Activated CD4-positive, alpha-beta T cell treated with anti-CD3 and anti-CD28 coated beads for 36 hours (primary cell): ENCODE data around the gene PGAP3. TPM values are rescaled to one million over a fixed set of nuclear protein-coding genes. Genes with fewer than 3 reads are reported as not detected.
A peak's percentile ranks its signal among the peaks of the same experiment; 100 is the strongest.

Experiments used
- ATAC-seq: fragments of 200-7000 bp; cut with Tn5 transposase; one replicate; pipeline ENCODE4 v1.10.0; 2021; ENCODE audit warnings: mild to moderate bottlenecking, moderate library complexity
- CTCF ChIA-PET: fragments of 350-600 bp; sonication (Branson Sonifier 250); formaldehyde crosslinking; loops from one replicate; lab custom pipeline; 2021; ENCODE audit warnings: antibody characterized with exemption; lab: Charles Lee
- POLR2A ChIA-PET: fragments of 350-600 bp; sonication (Branson Sonifier 250); formaldehyde crosslinking; loops from one replicate; lab custom pipeline; 2021; ENCODE audit warnings: antibody characterized with exemption, inconsistent platforms; lab: Charles Lee
- DNase-seq: peaks from one replicate; pipeline ENCODE4 v3.0.0-alpha.2; 2020
- H3K27ac Mint-ChIP-seq: one replicate; pipeline ENCODE4 v1.8.0; 2021; ENCODE audit warnings: mixed read lengths
- H3K27me3 Mint-ChIP-seq: one replicate; pipeline ENCODE4 v1.8.0; 2021; ENCODE audit warnings: mixed read lengths
- H3K36me3 Mint-ChIP-seq: one replicate; pipeline ENCODE4 v1.8.0; 2021; ENCODE audit warnings: low read depth, mixed read lengths
- H3K4me1 Mint-ChIP-seq: one replicate; pipeline ENCODE4 v1.8.0; 2021; ENCODE audit warnings: mixed read lengths
- H3K4me3 Mint-ChIP-seq: one replicate; pipeline ENCODE4 v1.8.0; 2021; ENCODE audit warnings: mild to moderate bottlenecking, moderate library complexity, mixed read lengths
- H3K9me3 Mint-ChIP-seq: one replicate; pipeline ENCODE4 v1.8.0; 2021; ENCODE audit warnings: low read depth, mixed read lengths
- intact Hi-C, 2 experiments: fragments of 100-400 bp; cut with DNase I in 1 of 2; cut with micrococcal nuclease in 1 of 2; formaldehyde crosslinking; loops; one replicate each; pipeline versions ENCODE4 v1.14.2 to v1.15.1; 2022 to 2024; cut with DNase I, micrococcal nuclease
- total RNA-seq, 2 experiments: library from RNA; stranded (reverse); gene quantifications; one replicate each; pipeline ENCODE4 v1.2.3, GENCODE V29; 2021

PGAP3 gene
- total RNA-seq, 2 experiments from 2014 or later: 8.6 to 11.9 TPM

DNA sequence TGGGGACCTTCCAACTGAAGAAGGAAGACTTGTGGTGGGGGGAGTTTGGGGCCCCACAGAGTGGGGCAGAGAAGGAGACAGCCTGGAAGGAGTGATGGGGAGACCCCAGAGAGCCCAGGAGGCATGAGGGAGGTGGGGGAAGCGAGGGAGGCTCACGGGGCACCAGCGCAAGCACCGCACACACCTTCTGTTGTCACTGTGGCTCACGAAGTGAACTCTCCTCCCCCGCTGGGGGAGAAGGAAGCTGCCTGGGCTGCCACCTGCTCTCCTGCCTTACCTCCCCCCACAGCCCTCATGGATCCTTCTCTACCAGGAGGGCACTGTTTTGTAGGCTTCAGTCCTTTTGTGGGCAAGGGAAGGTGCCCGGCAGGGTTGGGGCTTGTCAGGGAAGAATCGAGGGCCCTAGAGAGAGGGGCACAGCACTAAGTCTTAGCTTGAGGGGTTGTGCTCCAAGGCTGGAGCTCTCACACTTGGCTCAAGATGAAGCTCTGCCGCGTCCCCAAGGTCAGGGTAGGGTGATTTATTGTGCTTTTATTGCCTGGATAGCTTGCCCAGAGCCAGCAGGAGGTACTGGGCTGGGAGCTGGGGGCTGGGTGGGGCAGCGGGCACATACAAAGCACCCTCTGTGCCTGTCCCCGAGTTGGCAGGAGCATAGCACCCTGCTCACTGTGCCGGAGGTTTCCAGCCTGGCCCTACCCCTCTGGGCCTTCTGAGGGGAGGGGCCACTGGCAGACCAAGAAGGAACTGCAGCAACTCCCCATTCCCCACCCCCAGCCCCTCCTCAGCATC lies 55.5 kb downstream of the PGAP3 start:
- peak overlapping the region; percentile 26 for H3K27ac Mint-ChIP-seq
- H3K4me1 Mint-ChIP-seq: peaks cover 20% of the 10 kb centered on the region
- CTCF ChIA-PET: interaction anchor here (0.5 to 11.1 kb wide), 8 partner anchors 11 to 421 kb away, joined by 3 to 181 read pairs (median 4); partner anchors contain the start of gene PNMT
- DNase-seq: no peak
- intact Hi-C loops: loop anchor here in 1 of 2 experiments (10.0 kb wide), 1 partner anchor 398 kb away; no protein-coding TSS in a partner anchor
- H3K9me3 Mint-ChIP-seq: no peaks in the 10 kb centered on the region
- peaks cover 17% of the 10 kb centered on the region for H3K27me3 Mint-ChIP-seq
- H3K36me3 Mint-ChIP-seq: no peaks in the 10 kb centered on the region
- no peak for ATAC-seq
- POLR2A ChIA-PET: no interaction called here
- no peak overlapping the region for H3K4me3 Mint-ChIP-seq

DNA sequence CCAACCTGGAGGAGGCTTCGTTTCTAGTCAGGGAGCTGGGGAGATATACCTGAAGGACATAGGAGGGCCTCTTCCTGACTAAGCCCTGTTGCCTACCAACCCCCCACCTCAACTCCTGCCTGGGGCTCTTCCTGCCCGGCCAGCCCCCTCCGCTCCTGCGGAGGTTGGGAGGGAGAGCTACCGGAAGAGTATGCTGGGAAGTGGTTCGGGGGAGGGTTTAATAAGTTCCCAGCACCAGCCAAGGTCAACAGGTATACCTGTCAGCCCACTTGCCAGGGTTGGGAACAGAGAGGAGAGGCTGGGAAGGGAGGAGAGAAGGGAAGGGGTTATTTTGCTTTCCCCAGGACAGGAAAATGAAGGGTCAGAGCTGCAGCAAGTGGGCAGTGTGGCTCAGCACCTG lies 56.5 kb downstream of the PGAP3 start:
- intact Hi-C loops: loop anchor here in 1 of 2 experiments (10.0 kb wide), 1 partner anchor 397 kb away; no protein-coding TSS in a partner anchor
- CTCF ChIA-PET: interaction anchor here (1.6 to 11.1 kb wide), 3 partner anchors 10 to 98 kb away, joined by 4 to 181 read pairs (median 25); partner anchors contain the start of gene MIEN1
- Mint-ChIP-seq H3K27ac (no peak overlapping the region), H3K27me3 (peaks cover 20% of the 10 kb centered on the region), H3K4me3 (no peak overlapping the region), H3K36me3 (no peaks in the 10 kb centered on the region), H3K4me1 (peaks cover 22% of the 10 kb centered on the region), H3K9me3 (no peaks in the 10 kb centered on the region)
- no peak for ATAC-seq
- POLR2A ChIA-PET: no interaction called here
- no peak for DNase-seq

DNA sequence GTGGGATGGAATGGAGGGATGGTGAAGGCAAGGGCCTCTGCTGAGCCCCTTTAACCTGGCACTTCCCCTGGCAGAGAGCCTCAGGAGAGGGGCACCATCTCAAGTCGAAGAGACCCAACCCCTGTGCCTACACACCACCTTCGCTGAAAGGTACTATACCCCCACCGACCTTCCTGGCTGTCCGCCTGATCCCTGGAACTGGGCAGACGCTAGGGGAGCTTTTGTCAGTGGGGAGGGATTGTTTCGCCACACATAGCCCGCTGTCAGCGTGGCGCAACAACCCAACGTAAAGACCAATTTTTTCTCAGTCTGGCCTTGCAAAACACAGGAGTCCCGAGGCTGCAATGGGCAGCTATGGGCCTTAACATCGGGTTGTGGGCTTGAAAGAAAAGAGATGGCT lies 58.0 kb downstream of the PGAP3 start:
- no peak overlapping the region for H3K4me3 Mint-ChIP-seq
- no peak overlapping the region for H3K27ac Mint-ChIP-seq
- ATAC-seq (no peak), DNase-seq (no peak)
- peaks cover 21% of the 10 kb centered on the region for H3K4me1 Mint-ChIP-seq
- intact Hi-C loops: loop anchor here (10.0 kb wide), 2 partner anchors 395 to 425 kb away; partner anchors contain the start of gene RPL19 (in 1 of the 2)
- peaks cover 32% of the 10 kb centered on the region for H3K27me3 Mint-ChIP-seq
- POLR2A ChIA-PET: no interaction called here
- H3K9me3 Mint-ChIP-seq: no peaks in the 10 kb centered on the region
- CTCF ChIA-PET: interaction anchor here (1.6 to 11.1 kb wide), 2 partner anchors 9 to 100 kb away, joined by 4 to 181 read pairs; partner anchors contain the start of gene MIEN1
- no peaks in the 10 kb centered on the region for H3K36me3 Mint-ChIP-seq

DNA sequence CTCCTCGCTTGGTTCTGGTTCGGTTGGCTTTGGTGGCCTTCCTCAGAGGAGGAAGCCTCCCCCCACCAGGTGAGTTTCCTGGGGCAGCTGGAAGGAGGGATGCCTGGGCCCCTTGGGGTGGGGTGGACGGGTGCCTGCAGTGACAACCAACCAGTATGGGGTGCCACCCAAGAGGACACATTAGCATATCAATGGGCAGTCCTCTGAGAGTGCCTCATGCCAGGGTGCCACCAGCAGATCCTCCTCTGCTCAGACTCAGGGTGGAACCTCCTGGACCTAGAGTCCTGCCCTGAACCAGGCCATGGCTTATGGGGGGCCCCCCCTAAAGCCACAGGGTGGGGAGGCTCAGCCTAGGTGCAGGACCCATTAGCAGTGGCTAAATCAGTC lies 58.4 kb downstream of the PGAP3 start:
- ChIA-PET CTCF (interaction anchor here (11.1 kb wide), 1 partner anchor 8 kb away, joined by 181 read pairs; no protein-coding TSS in a partner anchor), POLR2A (no interaction called here)
- intact Hi-C loops: loop anchor here in 1 of 2 experiments (10.0 kb wide), 1 partner anchor 425 kb away; the partner anchor contains the start of gene RPL19
- ATAC-seq (no peak), DNase-seq (no peak)
- no peak overlapping the region for H3K4me3 Mint-ChIP-seq
- H3K27me3 Mint-ChIP-seq: peaks cover 35% of the 10 kb centered on the region
- no peaks in the 10 kb centered on the region for H3K9me3 Mint-ChIP-seq
- no peak overlapping the region for H3K27ac Mint-ChIP-seq
- H3K4me1 Mint-ChIP-seq: peaks cover 20% of the 10 kb centered on the region
- no peaks in the 10 kb centered on the region for H3K36me3 Mint-ChIP-seq

- ChIA-PET POLR2A (no interaction called here), CTCF (interaction anchor here (0.7 to 1.4 kb wide), 7 partner anchors 10 to 374 kb away, joined by 3 to 5 read pairs (median 4); no protein-coding TSS in a partner anchor)
- peaks cover 19% of the 10 kb centered on the region for H3K4me1 Mint-ChIP-seq
- intact Hi-C loops: loop anchor here in 1 of 2 experiments (10.0 kb wide), 1 partner anchor 424 kb away; the partner anchor contains the start of gene RPL19
- H3K36me3 Mint-ChIP-seq: no peaks in the 10 kb centered on the region
- peaks cover 36% of the 10 kb centered on the region for H3K27me3 Mint-ChIP-seq
- no peak overlapping the region for H3K4me3 Mint-ChIP-seq
- no peak overlapping the region for H3K27ac Mint-ChIP-seq
- ATAC-seq (no peak), DNase-seq (no peak)
- no peaks in the 10 kb centered on the region for H3K9me3 Mint-ChIP-seq
Measured at GRCh38 chr17:39628655-39629493, 59.0 kb downstream of the PGAP3 start.

DNA sequence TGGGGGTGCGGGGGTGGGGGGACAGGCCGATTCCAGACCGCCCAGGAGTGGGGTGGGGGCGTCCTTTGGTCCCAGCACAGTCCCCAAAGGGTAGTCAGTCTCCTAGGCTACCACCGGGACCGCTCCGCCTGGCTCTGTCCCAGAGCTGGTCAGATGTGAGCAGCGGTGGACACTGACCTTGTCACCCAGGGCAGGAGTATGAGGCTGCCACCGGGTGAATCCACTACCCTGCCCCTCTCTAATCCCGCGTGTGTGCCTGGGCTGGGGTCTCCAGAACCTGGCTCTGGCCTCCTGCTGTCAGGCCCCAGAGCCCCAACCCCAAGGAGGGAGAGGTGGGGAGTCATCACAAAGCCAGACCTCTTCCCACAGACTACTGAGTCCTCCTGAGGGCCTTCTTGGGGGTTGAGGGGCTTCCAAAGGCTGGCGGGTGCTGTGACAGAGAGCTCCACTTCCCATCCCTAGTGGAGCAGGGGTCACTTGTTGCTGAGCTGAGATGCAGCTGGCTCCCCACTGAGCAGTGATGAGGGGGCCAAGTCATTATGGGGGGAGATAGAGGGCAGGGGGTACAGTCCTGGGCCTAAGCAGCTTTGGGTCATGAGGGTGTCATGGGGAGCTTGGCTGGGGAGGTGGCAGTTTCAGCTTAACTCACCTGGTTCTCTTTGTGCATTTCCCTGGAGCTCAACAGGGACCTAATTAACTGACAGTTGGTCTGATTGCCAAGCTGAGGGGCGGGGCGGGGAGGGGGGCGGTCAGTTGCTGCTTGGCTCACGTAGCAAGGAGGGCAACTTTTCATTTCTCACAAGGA lies 59.9 kb downstream of the PGAP3 start:
- intact Hi-C loops: loop anchor here in 1 of 2 experiments (10.0 kb wide), 1 partner anchor 423 kb away; the partner anchor contains the start of gene RPL19
- H3K36me3 Mint-ChIP-seq: no peaks in the 10 kb centered on the region
- H3K4me1 Mint-ChIP-seq: peaks cover 26% of the 10 kb centered on the region
- DNase-seq: no peak
- H3K4me3 Mint-ChIP-seq: no peak overlapping the region
- ChIA-PET POLR2A (no interaction called here), CTCF (interaction anchor here (0.6 to 1.4 kb wide), 8 partner anchors 9 to 374 kb away, joined by 3 to 5 read pairs (median 4); no protein-coding TSS in a partner anchor)
- ATAC-seq: no peak
- H3K27ac Mint-ChIP-seq: no peak overlapping the region
- no peaks in the 10 kb centered on the region for H3K9me3 Mint-ChIP-seq
- peaks cover 36% of the 10 kb centered on the region for H3K27me3 Mint-ChIP-seq

- intact Hi-C loops: loop anchor here in 1 of 2 experiments (10.0 kb wide), 1 partner anchor 422 kb away; the partner anchor contains the start of gene RPL19
- no peaks in the 10 kb centered on the region for H3K36me3 Mint-ChIP-seq
- H3K4me3 Mint-ChIP-seq: peak overlapping the region; percentile 50
- peaks cover 32% of the 10 kb centered on the region for H3K4me1 Mint-ChIP-seq
- ATAC-seq (no peak), DNase-seq (no peak)
- ChIA-PET CTCF (interaction anchor here (0.5 to 1.2 kb wide), 5 partner anchors 8 to 418 kb away, joined by 3 to 4 read pairs (median 3); no protein-coding TSS in a partner anchor), POLR2A (no interaction called here)
- peaks cover 36% of the 10 kb centered on the region for H3K27me3 Mint-ChIP-seq
- no peak overlapping the region for H3K27ac Mint-ChIP-seq
- no peaks in the 10 kb centered on the region for H3K9me3 Mint-ChIP-seq
Measured at GRCh38 chr17:39627047-39627711, 60.7 kb downstream of the PGAP3 start.

DNA sequence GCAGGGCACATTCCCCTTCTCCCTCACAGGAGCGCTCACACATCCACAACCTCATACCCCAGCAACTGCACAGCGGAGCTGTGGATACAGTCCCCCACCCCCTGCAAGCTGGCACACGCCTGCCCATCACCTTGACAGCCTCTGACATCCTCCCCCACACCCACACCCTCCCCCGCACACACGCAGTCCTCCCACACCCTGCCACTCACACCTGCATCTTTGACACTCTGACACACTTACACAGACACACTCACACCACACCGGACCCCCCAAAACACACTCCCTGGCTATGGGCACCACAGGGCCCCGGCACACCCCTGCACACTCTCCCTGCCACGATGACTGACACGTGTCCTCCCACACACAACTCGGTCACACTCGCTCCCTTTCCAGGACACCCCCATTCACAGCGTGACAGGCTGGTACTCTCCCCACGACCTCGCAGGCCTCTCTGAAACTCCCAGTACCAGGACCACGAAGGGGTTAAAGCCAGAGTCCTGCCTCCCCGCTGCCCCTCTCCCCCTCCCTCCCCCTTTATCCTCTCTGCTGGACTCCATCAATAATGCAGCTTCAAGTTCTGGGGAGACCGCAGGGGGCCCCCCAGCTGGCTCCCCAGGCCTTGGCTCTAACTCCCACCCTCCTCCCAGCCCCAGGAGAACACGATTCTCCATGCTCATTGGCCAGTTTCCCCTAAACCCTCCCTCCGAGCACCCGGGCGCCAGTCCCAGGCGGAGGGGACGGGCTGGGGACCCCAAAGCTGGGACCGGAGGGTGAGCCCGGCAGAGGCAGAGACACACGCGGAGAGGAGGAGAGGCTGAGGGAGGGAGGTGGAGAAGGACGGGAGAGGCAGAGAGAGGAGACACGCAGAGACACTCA lies 61.4 kb downstream of the PGAP3 start, which contains the start of gene PPP1R1B:
Gene PPP1R1B, plus strand, starts transcription at position 782 of the 876 bp plus-strand sequence. CDS start 441 bp downstream, outside the sequence.
- ChIA-PET POLR2A (no interaction called here), CTCF (interaction anchor here (0.5 to 10.2 kb wide), 7 partner anchors 9 to 468 kb away, joined by 3 to 181 read pairs (median 3); partner anchors contain the start of genes PGAP3 and STARD3)
- Mint-ChIP-seq H3K4me1 (peaks cover 32% of the 10 kb centered on the region), H3K36me3 (no peaks in the 10 kb centered on the region), H3K4me3 (peak within 1 kb of the TSS; percentile 50), H3K27me3 (peaks cover 35% of the 10 kb centered on the region), H3K27ac (no peak within 1 kb of the TSS), H3K9me3 (no peaks in the 10 kb centered on the region)
- ATAC-seq (peak; percentile 5), DNase-seq (peak; percentile 57)
- intact Hi-C loops: loop anchor here in 1 of 2 experiments (10.0 kb wide), 1 partner anchor 422 kb away; the partner anchor contains the start of gene RPL19

- peaks cover 31% of the 10 kb centered on the region for H3K27me3 Mint-ChIP-seq
- ATAC-seq (no peak), DNase-seq (no peak)
- peaks cover 27% of the 10 kb centered on the region for H3K4me1 Mint-ChIP-seq
- ChIA-PET CTCF (interaction anchor here (0.6 to 10.2 kb wide), 15 partner anchors 10 to 470 kb away, joined by 3 to 181 read pairs (median 4); partner anchors contain the start of genes PGAP3 and STARD3), POLR2A (interaction anchor here (0.6 kb wide), 1 partner anchor 49 kb away, joined by 3 read pairs; no protein-coding TSS in a partner anchor)
- H3K36me3 Mint-ChIP-seq: no peaks in the 10 kb centered on the region
- no peaks in the 10 kb centered on the region for H3K9me3 Mint-ChIP-seq
- no peak overlapping the region for H3K4me3 Mint-ChIP-seq
- intact Hi-C loops: loop anchor here in 1 of 2 experiments (10.0 kb wide), 1 partner anchor 420 kb away; the partner anchor contains the start of gene RPL19
- H3K27ac Mint-ChIP-seq: no peak overlapping the region
Measured at GRCh38 chr17:39625198-39625785, 62.6 kb downstream of the PGAP3 start.
